ENCODE data around the gene CRYL1.

GRCh38 chr13:20353973-20354372 is 171.7 kb downstream of the CRYL1 start:
- TF ChIP-seq POLR2A (IDR thresholded peaks at IDR 0.05; ENCODE audit: low read depth, low read length) (no peak), POLR2AphosphoS5 (IDR thresholded peaks at IDR 0.05; ENCODE audit: low read depth, low read length) (no peak), SPI1 (IDR thresholded peaks at IDR 0.05; ENCODE audit: low read depth, low read length) (no peak), TAF1 (IDR thresholded peaks at IDR 0.05; ENCODE audit: low read depth, low read length) (no peak), POU2F2 (IDR thresholded peaks at IDR 0.05; ENCODE audit: low read depth, low read length) (no peak)
